ENCODE measurements around the gene C15orf39. TPM values are rescaled to one million over a fixed set of nuclear protein-coding genes. Genes with fewer than 3 reads are reported as not detected.

Gene C15orf39
- total and polyA plus RNA-seq, 2 of the 13 experiments (the other 11 are each of a cell fraction or from before 2014, with no cell fraction given): 6.2 to 13.5 TPM

- peaks cover 60% of the 10 kb centered on the region for H3K4me1 ChIP-seq (ENCODE audit: insufficient read depth, low read length)
- ChIA-PET POLR2A (interaction anchor here (1.5 to 2.7 kb wide), 2 partner anchors 15 to 120 kb away, joined by 5 to 8 read pairs; no protein-coding TSS in a partner anchor), CTCF (ENCODE audit: low intra/inter-chr PET ratio, low total read pairs) (no interaction called here)
- no peaks in the 10 kb centered on the region for H3K9me3 ChIP-seq (ENCODE audit: low read length)
- H3K4me3 ChIP-seq (replicated peaks in 1 of 3; ENCODE audit: insufficient read depth in 1 of 3, low read depth in 2 of 3, low read length in 3 of 3): no peak overlapping the region
- FAIRE-seq (no peak), DNase-seq (ENCODE audit: low spot score) (no peak), ATAC-seq (peak; percentile 61)
- H3K4me2 ChIP-seq (ENCODE audit: low read depth, low read length): peak overlapping the region; percentile 54
- TF ChIP-seq ZNF816 (CRISPR knock-in tag; IDR thresholded peaks at IDR 0.05; ENCODE audit: borderline replicate concordance): no peak
- TF ChIP-seq ZNF337 (CRISPR knock-in tag; IDR thresholded peaks at IDR 0.05; ENCODE audit: borderline replicate concordance, low read depth): no peak
- no peak for TF ChIP-seq REXO4 (CRISPR knock-in tag; IDR thresholded peaks at IDR 0.05; ENCODE audit: borderline replicate concordance)
- no peak for TF ChIP-seq PREB (CRISPR knock-in tag; IDR thresholded peaks at IDR 0.05)
- TF ChIP-seq ZNF556 (CRISPR knock-in tag; IDR thresholded peaks at IDR 0.05; ENCODE audit: borderline replicate concordance): no peak
- no peak for TF ChIP-seq ZNF703 (CRISPR knock-in tag; IDR thresholded peaks at IDR 0.05; ENCODE audit: borderline replicate concordance)
- TF ChIP-seq KLF15 (CRISPR knock-in tag; IDR thresholded peaks at IDR 0.05; ENCODE audit: borderline replicate concordance): no peak
- no peak for TF ChIP-seq TBL1XR1 (IDR thresholded peaks at IDR 0.05; ENCODE audit: borderline replicate concordance, low read length, partially characterized antibody)
- no peak for TF ChIP-seq HNRNPLL (IDR thresholded peaks at IDR 0.05; ENCODE audit: low read depth, low read length, poor library complexity, severe bottlenecking)
- TF ChIP-seq GABPB1 (CRISPR knock-in tag; IDR thresholded peaks at IDR 0.05): no peak
- no peak for TF ChIP-seq KDM5B (CRISPR knock-in tag; IDR thresholded peaks at IDR 0.05; ENCODE audit: borderline replicate concordance)
- no peak for TF ChIP-seq ZNF280D (CRISPR knock-in tag; IDR thresholded peaks at IDR 0.05)
- TF ChIP-seq ZNF446 (CRISPR knock-in tag; IDR thresholded peaks at IDR 0.05): no peak
- TF ChIP-seq ZNF777 (CRISPR knock-in tag; IDR thresholded peaks at IDR 0.05): no peak
- TF ChIP-seq EP300 (IDR thresholded peaks at IDR 0.05; ENCODE audit: low read depth in 2 of 2, low read length in 2 of 2): no peak
- TF ChIP-seq EP300 (CRISPR knock-in tag; IDR thresholded peaks at IDR 0.05; ENCODE audit: borderline replicate concordance): no peak
- no peak for TF ChIP-seq POLR2G (IDR thresholded peaks at IDR 0.05; ENCODE audit: low read depth, low read length)
- no peak for TF ChIP-seq IKZF5 (CRISPR knock-in tag; IDR thresholded peaks at IDR 0.05)
- BruUV-seq (replicated peaks): no TSS peak
- no peaks in the 10 kb centered on the region for H4K20me1 ChIP-seq (ENCODE audit: insufficient read depth, low read length)
- no peaks in the 10 kb centered on the region for H3K79me2 ChIP-seq (ENCODE audit: insufficient read depth, low read length)
- WGBS (ENCODE audit: low lambda C conversion rate): 15% methylated on average over 2 of the region's 3 CpGs
- no peak overlapping the region for H3K9ac ChIP-seq (ENCODE audit: insufficient read depth, low read depth, low read length)
- no peak overlapping the region for H2AFZ ChIP-seq (ENCODE audit: low read length)
- no peaks in the 10 kb centered on the region for H3K36me3 ChIP-seq (replicated peaks in 1 of 2; ENCODE audit: control insufficient read depth in 1 of 2, insufficient read depth in 2 of 2, low read length in 2 of 2)
- in situ Hi-C loops (cut with HindIII; ENCODE audit: extremely low pct_ligation_motif_present, low pct_unique_long_range_greater_than_20kb) (no loop called here), intact Hi-C loops (cut with micrococcal nuclease; ENCODE audit: unreplicated experiment) (no loop called here)
- no peak overlapping the region for H3K27ac ChIP-seq (ENCODE audit: extremely low read length, insufficient read depth, low read length)
- H3K27me3 ChIP-seq (ENCODE audit: control insufficient read depth in 1 of 2, insufficient read depth in 2 of 2, low read length in 2 of 2): no peaks in the 10 kb centered on the region; a peak in 1 of 5 replicates
Measured at GRCh38 chr15:75163150-75163564, 38.5 kb upstream of the C15orf39 start.

Measured in HepG2 (cell line).